WTC11 (cell line): ENCODE results near the gene NTN3. TPM values are rescaled to one million over a fixed set of nuclear protein-coding genes. Genes with fewer than 3 reads are reported as not detected.

Experiments
- ATAC-seq: fragments of 200-7000 bp; cut with Tn5 transposase; 2 replicates; pipeline ENCODE4 v1.10.0; 2021; ENCODE audit warnings: mild to moderate bottlenecking, moderate library complexity
- CTCF ChIA-PET: fragments of 300-600 bp; sonication (Branson Sonifier 250); formaldehyde crosslinking; loops from one replicate; lab custom pipeline; 2021; ENCODE audit warnings: antibody characterized with exemption; lab: Charles Lee
- POLR2A ChIA-PET: fragments of 350-600 bp; sonication (Branson Sonifier 250); formaldehyde crosslinking; loops from one replicate; lab custom pipeline; 2021; ENCODE audit warnings: antibody characterized with exemption; lab: Charles Lee
- DNase-seq: peaks from one replicate; pipeline ENCODE4 v3.0.0; 2021; ENCODE audit warnings: low spot score
- H3K27ac Mint-ChIP-seq: 2 replicates; pipeline ENCODE4 v1.8.0; 2021; ENCODE audit warnings: mixed read lengths
- H3K27me3 Mint-ChIP-seq: 2 replicates; pipeline ENCODE4 v1.8.0; 2021; ENCODE audit warnings: low read depth, mild to moderate bottlenecking, moderate library complexity, mixed read lengths
- H3K36me3 Mint-ChIP-seq: 2 replicates; pipeline ENCODE4 v1.8.0; 2021; ENCODE audit warnings: mixed read lengths
- H3K4me1 Mint-ChIP-seq: 2 replicates; pipeline ENCODE4 v1.8.0; 2022; ENCODE audit warnings: mixed read lengths
- H3K4me3 Mint-ChIP-seq: 2 replicates; pipeline ENCODE4 v1.8.0; 2021; ENCODE audit warnings: mild to moderate bottlenecking, moderate library complexity, mixed read lengths
- H3K9me3 Mint-ChIP-seq: 2 replicates; pipeline ENCODE4 v1.8.0; 2021; ENCODE audit warnings: mixed read lengths
- ATF3 ChIP-seq: sonication (generic); formaldehyde crosslinking; conservative IDR thresholded peaks from 2 replicates; pipeline ENCODE4 v1.8.1; 2022; ENCODE audit warnings: mild to moderate bottlenecking, missing genetic modification reagents
- ATF6 ChIP-seq: sonication (generic); formaldehyde crosslinking; IDR thresholded peaks from 2 replicates; pipeline ENCODE4 v1.8.1; 2023; ENCODE audit warnings: mild to moderate bottlenecking, missing genetic modification reagents
- ETV6 ChIP-seq: sonication (generic); formaldehyde crosslinking; IDR thresholded peaks from 2 replicates; pipeline ENCODE4 v1.8.1; 2022; ENCODE audit warnings: mild to moderate bottlenecking, missing genetic modification reagents
- NFATC4 ChIP-seq: fragments of 250-450 bp; sonication (Bioruptor Pico); IDR thresholded peaks from 2 replicates; pipeline ENCODE4 v1.9.0; 2021; ENCODE audit warnings: mild to moderate bottlenecking
- NR1H2 ChIP-seq: sonication (generic); formaldehyde crosslinking; IDR thresholded peaks from 2 replicates; pipeline ENCODE4 v1.9.0; 2021; ENCODE audit warnings: mild to moderate bottlenecking, moderate library complexity, missing genetic modification reagents
- NR3C1 ChIP-seq: sonication (generic); formaldehyde crosslinking; conservative IDR thresholded peaks from 2 replicates; pipeline ENCODE4 v1.8.1; 2023; ENCODE audit warnings: low read depth, mild to moderate bottlenecking, missing genetic modification reagents
- RORB ChIP-seq: fragments of 250-450 bp; sonication (Bioruptor Pico); IDR thresholded peaks from 2 replicates; pipeline ENCODE4 v1.9.0; 2021; ENCODE audit warnings: mild to moderate bottlenecking
- TCF7 ChIP-seq: sonication (generic); formaldehyde crosslinking; IDR thresholded peaks from 2 replicates; pipeline ENCODE4 v1.8.0; 2022; ENCODE audit warnings: mild to moderate bottlenecking, low read depth, missing genetic modification reagents, moderate library complexity
- TEAD1 ChIP-seq: sonication (generic); formaldehyde crosslinking; IDR thresholded peaks from 2 replicates; pipeline ENCODE4 v1.8.0; 2022; ENCODE audit warnings: mild to moderate bottlenecking, missing genetic modification reagents
- USF2 ChIP-seq: sonication (generic); formaldehyde crosslinking; IDR thresholded peaks from 2 replicates; pipeline ENCODE4 v1.8.1; 2023; ENCODE audit warnings: mild to moderate bottlenecking, missing genetic modification reagents, moderate library complexity
- ZBTB43 ChIP-seq: sonication (generic); formaldehyde crosslinking; IDR thresholded peaks from 2 replicates; pipeline ENCODE4 v1.8.1; 2023; ENCODE audit warnings: mild to moderate bottlenecking, missing genetic modification reagents
- ZMAT4 ChIP-seq: fragments of 250-450 bp; sonication (Bioruptor Pico); IDR thresholded peaks from 2 replicates; pipeline ENCODE4 v1.9.0; 2021; ENCODE audit warnings: mild to moderate bottlenecking
- ZNF219 ChIP-seq: sonication (generic); formaldehyde crosslinking; IDR thresholded peaks from 2 replicates; pipeline ENCODE4 v1.8.0; 2023; ENCODE audit warnings: missing genetic modification reagents, mild to moderate bottlenecking, borderline replicate concordance
- ZNF423 ChIP-seq: fragments of 250-450 bp; sonication (Bioruptor Pico); IDR thresholded peaks from 2 replicates; pipeline ENCODE4 v2.1.2; 2022; ENCODE audit warnings: mild to moderate bottlenecking, moderate library complexity
- ZNF425 ChIP-seq: fragments of 250-450 bp; sonication (Bioruptor Pico); conservative IDR thresholded peaks from 2 replicates; pipeline ENCODE4 v1.9.0; 2021; ENCODE audit warnings: mild to moderate bottlenecking
- total RNA-seq: library from RNA; stranded (reverse); gene quantifications from 3 replicates; pipeline ENCODE4 v1.2.3, GENCODE V29; 2021
- TF ChIP-seq, protein P1 (sequence below): sonication (generic); formaldehyde crosslinking; IDR thresholded peaks from 2 replicates; pipeline ENCODE4 v1.8.1; 2022; ENCODE audit warnings: low read depth, mild to moderate bottlenecking, moderate library complexity, missing genetic modification reagents, borderline replicate concordance
- TF ChIP-seq, protein P2 (sequence below): sonication (generic); formaldehyde crosslinking; IDR thresholded peaks from 2 replicates; pipeline ENCODE4 v1.8.0; 2022; ENCODE audit warnings: mild to moderate bottlenecking, missing genetic modification reagents
- TF ChIP-seq, protein P3 (sequence below): sonication (generic); formaldehyde crosslinking; IDR thresholded peaks from 2 replicates; pipeline ENCODE4 v1.8.0; 2023; ENCODE audit warnings: missing genetic modification reagents, mild to moderate bottlenecking, borderline replicate concordance

The NTN3 gene
- total RNA-seq, 1 experiment from 2014 or later, result 0.92 TPM

- ChIA-PET CTCF (interaction anchor here (0.5 to 3.5 kb wide), 39 partner anchors 8 to 497 kb away, joined by 3 to 57 read pairs (median 8); partner anchors contain the start of genes ABCA3, AMDHD2, ATP6V0C and CCNF), POLR2A (interaction anchor here (1.4 to 1.5 kb wide), 2 partner anchors 41 to 249 kb away, joined by 5 to 13 read pairs; partner anchors contain the start of genes ECI1 and TEDC2)
- H3K27ac Mint-ChIP-seq, result no peak overlapping the region
- no peak overlapping the region for H3K4me3 Mint-ChIP-seq
- peaks cover 5% of the 10 kb centered on the region for H3K36me3 Mint-ChIP-seq
- H3K27me3 Mint-ChIP-seq, result no peaks in the 10 kb centered on the region
- peak; percentile 5; the same call in 1 of the 2 replicates for ATAC-seq
- peaks cover 4% of the 10 kb centered on the region for H3K4me1 Mint-ChIP-seq
- H3K9me3 Mint-ChIP-seq, result no peaks in the 10 kb centered on the region
- DNase-seq, result peak; percentile 41
- TF ChIP-seq ZMAT4 (CRISPR knock-in tag), result no peak
- no peak for TF ChIP-seq NFATC4 (CRISPR knock-in tag)
- TF ChIP-seq ZNF425 (CRISPR knock-in tag), result no peak
Observed at GRCh38 chr16:2500430-2500917, 29.4 kb downstream of the NTN3 start.

GRCh38 chr16:2500918-2501750 is 30.0 kb downstream of the NTN3 start:
- H3K27ac Mint-ChIP-seq, result no peak overlapping the region
- peaks cover 5% of the 10 kb centered on the region for H3K36me3 Mint-ChIP-seq
- no peaks in the 10 kb centered on the region for H3K27me3 Mint-ChIP-seq
- H3K4me1 Mint-ChIP-seq, result peaks cover 4% of the 10 kb centered on the region
- CTCF ChIA-PET, result interaction anchor here (0.5 to 3.5 kb wide), 64 partner anchors 9 to 1902 kb away, joined by 3 to 57 read pairs (median 6); partner anchors contain the start of genes ABCA3, AMDHD2, ATP6V0C and CCNF
- no peaks in the 10 kb centered on the region for H3K9me3 Mint-ChIP-seq
- peak overlapping the region; percentile 49 for H3K4me3 Mint-ChIP-seq
- ATAC-seq, result peak; percentile 91
- POLR2A ChIA-PET, result interaction anchor here (0.6 to 1.5 kb wide), 8 partner anchors 19 to 545 kb away, joined by 3 to 13 read pairs (median 4); partner anchors contain the start of genes AMDHD2, ECI1, NTN3 and PDPK1
- DNase-seq, result peak; percentile 93
- TF ChIP-seq RORB (CRISPR knock-in tag) (no peak), ATF6 (CRISPR knock-in tag) (no peak), ZNF423 (CRISPR knock-in tag) (peak; percentile 77), NR1H2 (CRISPR knock-in tag) (no peak), ETV6 (peak; percentile 48; the same call in 1 of the 2 replicates), TEAD1 (CRISPR knock-in tag) (no peak), ZNF219 (no peak), USF2 (CRISPR knock-in tag) (peak; percentile 78), ZBTB43 (CRISPR knock-in tag) (no peak), ATF3 (CRISPR knock-in tag) (no peak), TCF7 (no peak), NR3C1 (CRISPR knock-in tag) (no peak)
- TF ChIP-seq, protein P1, sequence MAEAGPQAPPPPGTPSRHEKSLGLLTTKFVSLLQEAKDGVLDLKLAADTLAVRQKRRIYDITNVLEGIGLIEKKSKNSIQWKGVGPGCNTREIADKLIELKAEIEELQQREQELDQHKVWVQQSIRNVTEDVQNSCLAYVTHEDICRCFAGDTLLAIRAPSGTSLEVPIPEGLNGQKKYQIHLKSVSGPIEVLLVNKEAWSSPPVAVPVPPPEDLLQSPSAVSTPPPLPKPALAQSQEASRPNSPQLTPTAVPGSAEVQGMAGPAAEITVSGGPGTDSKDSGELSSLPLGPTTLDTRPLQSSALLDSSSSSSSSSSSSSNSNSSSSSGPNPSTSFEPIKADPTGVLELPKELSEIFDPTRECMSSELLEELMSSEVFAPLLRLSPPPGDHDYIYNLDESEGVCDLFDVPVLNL (CRISPR knock-in tag), result no peak
- TF ChIP-seq, protein P2, sequence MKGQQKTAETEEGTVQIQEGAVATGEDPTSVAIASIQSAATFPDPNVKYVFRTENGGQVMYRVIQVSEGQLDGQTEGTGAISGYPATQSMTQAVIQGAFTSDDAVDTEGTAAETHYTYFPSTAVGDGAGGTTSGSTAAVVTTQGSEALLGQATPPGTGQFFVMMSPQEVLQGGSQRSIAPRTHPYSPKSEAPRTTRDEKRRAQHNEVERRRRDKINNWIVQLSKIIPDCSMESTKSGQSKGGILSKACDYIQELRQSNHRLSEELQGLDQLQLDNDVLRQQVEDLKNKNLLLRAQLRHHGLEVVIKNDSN (CRISPR knock-in tag), result peak; percentile 79; the same call in 1 of the 2 replicates
- TF ChIP-seq, protein P3, sequence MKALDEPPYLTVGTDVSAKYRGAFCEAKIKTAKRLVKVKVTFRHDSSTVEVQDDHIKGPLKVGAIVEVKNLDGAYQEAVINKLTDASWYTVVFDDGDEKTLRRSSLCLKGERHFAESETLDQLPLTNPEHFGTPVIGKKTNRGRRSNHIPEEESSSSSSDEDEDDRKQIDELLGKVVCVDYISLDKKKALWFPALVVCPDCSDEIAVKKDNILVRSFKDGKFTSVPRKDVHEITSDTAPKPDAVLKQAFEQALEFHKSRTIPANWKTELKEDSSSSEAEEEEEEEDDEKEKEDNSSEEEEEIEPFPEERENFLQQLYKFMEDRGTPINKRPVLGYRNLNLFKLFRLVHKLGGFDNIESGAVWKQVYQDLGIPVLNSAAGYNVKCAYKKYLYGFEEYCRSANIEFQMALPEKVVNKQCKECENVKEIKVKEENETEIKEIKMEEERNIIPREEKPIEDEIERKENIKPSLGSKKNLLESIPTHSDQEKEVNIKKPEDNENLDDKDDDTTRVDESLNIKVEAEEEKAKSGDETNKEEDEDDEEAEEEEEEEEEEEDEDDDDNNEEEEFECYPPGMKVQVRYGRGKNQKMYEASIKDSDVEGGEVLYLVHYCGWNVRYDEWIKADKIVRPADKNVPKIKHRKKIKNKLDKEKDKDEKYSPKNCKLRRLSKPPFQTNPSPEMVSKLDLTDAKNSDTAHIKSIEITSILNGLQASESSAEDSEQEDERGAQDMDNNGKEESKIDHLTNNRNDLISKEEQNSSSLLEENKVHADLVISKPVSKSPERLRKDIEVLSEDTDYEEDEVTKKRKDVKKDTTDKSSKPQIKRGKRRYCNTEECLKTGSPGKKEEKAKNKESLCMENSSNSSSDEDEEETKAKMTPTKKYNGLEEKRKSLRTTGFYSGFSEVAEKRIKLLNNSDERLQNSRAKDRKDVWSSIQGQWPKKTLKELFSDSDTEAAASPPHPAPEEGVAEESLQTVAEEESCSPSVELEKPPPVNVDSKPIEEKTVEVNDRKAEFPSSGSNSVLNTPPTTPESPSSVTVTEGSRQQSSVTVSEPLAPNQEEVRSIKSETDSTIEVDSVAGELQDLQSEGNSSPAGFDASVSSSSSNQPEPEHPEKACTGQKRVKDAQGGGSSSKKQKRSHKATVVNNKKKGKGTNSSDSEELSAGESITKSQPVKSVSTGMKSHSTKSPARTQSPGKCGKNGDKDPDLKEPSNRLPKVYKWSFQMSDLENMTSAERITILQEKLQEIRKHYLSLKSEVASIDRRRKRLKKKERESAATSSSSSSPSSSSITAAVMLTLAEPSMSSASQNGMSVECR (CRISPR knock-in tag), result no peak
